ENCODE results near the gene NFIB. TPM values are rescaled to one million over a fixed set of nuclear protein-coding genes. Genes with fewer than 3 reads are reported as not detected.

NFIB gene
- total and polyA plus RNA-seq, 2 of the 8 experiments (the other 6 are each of a cell fraction or from before 2014, with no cell fraction given) = 2.6 to 13.1 TPM

GRCh38 chr9:14289916-14290315, 24.0 kb downstream of the NFIB start:
- peaks cover 0 to 13% of the 10 kb centered on the region in 2 experiments; a peak in 2 of 4 replicates for H3K79me2 ChIP-seq (ENCODE audit: control insufficient read depth in 1 of 2, insufficient read depth in 2 of 2, low read length in 2 of 2)
- CTCF ChIA-PET (ENCODE audit: partially characterized antibody) = interaction anchor here (0.9 kb wide), 1 partner anchor 14 kb away, joined by 3 read pairs; no protein-coding TSS in a partner anchor

More at GRCh38 chr9:14289916-14290315, 24.0 kb downstream of the NFIB start:
- no peak overlapping the region for H4K91ac ChIP-seq (replicated peaks; ENCODE audit: insufficient read length, low read length)
- POLR2A ChIA-PET (ENCODE audit: partially characterized antibody) = no interaction called here
- no peak overlapping the region for H3K4ac ChIP-seq (replicated peaks; ENCODE audit: insufficient read length, low read depth, low read length)
- DNase-seq (ENCODE audit: low read depth in 1 of 2, low spot score in 2 of 2) (no peak), FAIRE-seq (no peak)
- H3K23ac ChIP-seq (ENCODE audit: insufficient read length) = no peak overlapping the region
- H3K4me1 ChIP-seq (replicated peaks in 1 of 4; ENCODE audit: control insufficient read depth in 3 of 4, insufficient read depth in 4 of 4, low read length in 3 of 4) = no peaks in the 10 kb centered on the region
- no peak overlapping the region for H2BK15ac ChIP-seq (ENCODE audit: low read length)
- H2AFZ ChIP-seq (ENCODE audit: low read length) = no peak overlapping the region
- no peak overlapping the region for H3K27ac ChIP-seq (ENCODE audit: low read depth, low read length)
- no peaks in the 10 kb centered on the region for H4K20me1 ChIP-seq (replicated peaks in 1 of 2; ENCODE audit: control insufficient read depth in 1 of 2, insufficient read depth in 2 of 2, low read length in 2 of 2)
- no peak overlapping the region for H3K18ac ChIP-seq (ENCODE audit: extremely low read depth, low read length)
- no peak overlapping the region for H3K4me2 ChIP-seq (ENCODE audit: insufficient read depth in 1 of 2, low read depth in 2 of 2, low read length in 2 of 2)
- H3K56ac ChIP-seq (replicated peaks; ENCODE audit: insufficient read length, low read depth, low read length) = no peak overlapping the region
- H2BK12ac ChIP-seq (ENCODE audit: low read depth, low read length) = no peak overlapping the region
- no peak for TF ChIP-seq CTCF (IDR thresholded peaks at IDR 0.05; ENCODE audit: control extremely low read depth in 1 of 3, insufficient read depth in 1 of 3, low read depth in 1 of 3, low read length in 3 of 3)
- TF ChIP-seq ZNF274 (IDR thresholded peaks at IDR 0.05; ENCODE audit: borderline replicate concordance, extremely low read depth, low read length) = no peak
- TF ChIP-seq EGR1 (IDR thresholded peaks at IDR 0.05; ENCODE audit: borderline replicate concordance, low read depth, low read length) = no peak
- no peaks in the 10 kb centered on the region for H3K36me3 ChIP-seq (ENCODE audit: control insufficient read depth in 2 of 4, insufficient read depth in 4 of 4, low read length in 3 of 4)
- H3K79me1 ChIP-seq (ENCODE audit: low read depth, low read length) = no peaks in the 10 kb centered on the region
- WGBS, 2 experiments (ENCODE audit: extremely low coverage in 1 of 2, insufficient coverage in 1 of 2, insufficient read length in 1 of 2, insufficient replicate concordance in 2 of 2, low coverage in 1 of 2, low lambda C conversion rate in 2 of 2, missing lambda C conversion rate in 1 of 2) = 93% methylated on average over 3 of the region's 3 CpGs; no CpG with 5 or more reads in 1 of the 2 experiments
- no peak overlapping the region for H2BK20ac ChIP-seq (ENCODE audit: low read length)
- no peak overlapping the region for H3K4me3 ChIP-seq (ENCODE audit: extremely low read depth in 1 of 4, insufficient read depth in 2 of 4, low read depth in 3 of 4, low read length in 4 of 4)
- no peaks in the 10 kb centered on the region; a peak in 1 of 4 replicates for H3K9me3 ChIP-seq (ENCODE audit: insufficient read depth in 2 of 2, low read depth in 1 of 2, low read length in 1 of 2)
- H2BK5ac ChIP-seq (ENCODE audit: low read depth, low read length) = no peak overlapping the region
- H4K5ac ChIP-seq (ENCODE audit: insufficient read length, low read depth, low read length) = no peak overlapping the region
- H3K27me3 ChIP-seq (replicated peaks in 1 of 4; ENCODE audit: control insufficient read depth in 3 of 4, extremely low read depth in 1 of 4, insufficient read depth in 3 of 4, low read length in 3 of 4) = no peaks in the 10 kb centered on the region
- H2BK120ac ChIP-seq (replicated peaks; ENCODE audit: low read depth, low read length) = no peak overlapping the region
- no peak overlapping the region for H3K9ac ChIP-seq (replicated peaks in 1 of 4; ENCODE audit: extremely low read depth in 1 of 4, low read depth in 3 of 4, low read length in 3 of 4)
- no peaks in the 10 kb centered on the region for H3K23me2 ChIP-seq (ENCODE audit: low read depth, low read length)
- H4K8ac ChIP-seq (ENCODE audit: extremely low read depth, insufficient read depth, low read length) = no peak overlapping the region
- no peak overlapping the region for H3K14ac ChIP-seq (ENCODE audit: insufficient read length)
- no peak overlapping the region for H2AK5ac ChIP-seq (ENCODE audit: low read depth, low read length)
